ENCODE data around the gene SH2D7. TPM values are rescaled to one million over a fixed set of nuclear protein-coding genes. Genes with fewer than 3 reads are reported as not detected.

SH2D7 gene
- total RNA-seq, 1 donor from 2014 or later, result not detected

DNA sequence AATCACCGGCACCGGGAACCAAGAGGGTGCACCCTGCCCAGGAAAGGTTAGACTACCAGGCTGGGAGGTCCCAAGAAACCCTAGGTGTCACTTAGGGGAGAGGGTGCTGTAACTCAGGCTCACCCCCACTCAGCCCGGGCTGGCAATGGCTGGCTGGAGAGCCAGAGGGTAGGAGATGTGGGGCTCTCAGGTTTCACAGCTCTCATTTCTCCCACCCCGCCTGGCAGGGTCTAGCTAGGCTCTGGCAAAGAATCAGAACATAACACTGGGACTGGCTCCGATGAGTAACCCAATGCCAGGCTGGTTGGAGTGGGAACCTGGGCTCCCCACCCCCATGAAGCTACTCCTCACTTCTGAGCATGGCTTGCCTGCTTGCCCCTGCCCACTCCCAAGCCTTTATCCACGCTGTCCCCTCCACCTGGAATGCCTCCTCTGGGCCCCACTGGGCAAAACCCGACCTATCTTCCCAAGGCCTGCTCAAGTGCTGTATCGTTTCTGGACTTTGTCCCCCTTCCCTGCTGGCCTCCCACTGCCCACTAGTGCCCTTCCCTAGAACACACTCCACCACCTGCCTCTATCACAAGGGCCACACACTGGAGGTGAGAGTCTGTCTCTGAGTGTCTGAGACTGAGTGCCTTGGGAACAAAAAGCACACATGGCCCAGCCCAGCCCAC, 36.9 kb downstream of the SH2D7 start:
- TF ChIP-seq, protein P1, sequence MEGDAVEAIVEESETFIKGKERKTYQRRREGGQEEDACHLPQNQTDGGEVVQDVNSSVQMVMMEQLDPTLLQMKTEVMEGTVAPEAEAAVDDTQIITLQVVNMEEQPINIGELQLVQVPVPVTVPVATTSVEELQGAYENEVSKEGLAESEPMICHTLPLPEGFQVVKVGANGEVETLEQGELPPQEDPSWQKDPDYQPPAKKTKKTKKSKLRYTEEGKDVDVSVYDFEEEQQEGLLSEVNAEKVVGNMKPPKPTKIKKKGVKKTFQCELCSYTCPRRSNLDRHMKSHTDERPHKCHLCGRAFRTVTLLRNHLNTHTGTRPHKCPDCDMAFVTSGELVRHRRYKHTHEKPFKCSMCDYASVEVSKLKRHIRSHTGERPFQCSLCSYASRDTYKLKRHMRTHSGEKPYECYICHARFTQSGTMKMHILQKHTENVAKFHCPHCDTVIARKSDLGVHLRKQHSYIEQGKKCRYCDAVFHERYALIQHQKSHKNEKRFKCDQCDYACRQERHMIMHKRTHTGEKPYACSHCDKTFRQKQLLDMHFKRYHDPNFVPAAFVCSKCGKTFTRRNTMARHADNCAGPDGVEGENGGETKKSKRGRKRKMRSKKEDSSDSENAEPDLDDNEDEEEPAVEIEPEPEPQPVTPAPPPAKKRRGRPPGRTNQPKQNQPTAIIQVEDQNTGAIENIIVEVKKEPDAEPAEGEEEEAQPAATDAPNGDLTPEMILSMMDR (IDR thresholded peaks at IDR 0.05), result no peak
- Histone ChIP-seq H3K36me3 (no peaks in the 10 kb centered on the region), H3K4me1 (peaks cover 10% of the 10 kb centered on the region), H3K9me3 (no peaks in the 10 kb centered on the region), H3K27ac (no peak overlapping the region), H3K27me3 (ENCODE audit: low read depth) (no peaks in the 10 kb centered on the region), H3K4me3 (no peak overlapping the region)
- intact Hi-C loops (cut with DNase I), result no loop called here
- no peak for DNase-seq
- ATAC-seq, result no peak

DNA sequence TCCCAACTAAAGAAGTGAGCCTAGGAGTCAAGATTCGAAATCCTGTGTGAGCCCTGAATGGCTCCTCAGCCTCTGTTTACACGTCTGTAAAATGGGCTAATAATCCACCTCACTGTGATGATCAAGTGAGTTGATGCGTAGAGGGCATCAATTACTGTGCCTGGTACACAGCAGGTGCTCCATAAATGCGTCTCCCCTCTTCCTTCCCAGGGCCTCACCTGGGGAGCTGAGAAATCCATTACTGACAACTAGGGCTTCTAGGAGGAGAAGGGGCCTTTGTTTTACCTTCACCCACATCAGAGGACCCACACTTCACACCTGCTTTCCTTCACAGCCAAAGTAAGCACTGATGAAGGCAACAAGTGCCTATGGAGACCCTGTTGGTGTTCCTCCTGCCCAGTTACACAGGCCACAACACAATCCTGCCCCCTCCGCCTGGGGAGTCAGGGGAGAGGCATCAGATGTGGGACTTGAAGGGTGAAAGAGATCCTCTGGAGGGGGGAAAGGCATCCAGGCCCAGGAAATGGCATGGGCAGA, 37.5 kb downstream of the SH2D7 start:
- no peak for ATAC-seq

DNA sequence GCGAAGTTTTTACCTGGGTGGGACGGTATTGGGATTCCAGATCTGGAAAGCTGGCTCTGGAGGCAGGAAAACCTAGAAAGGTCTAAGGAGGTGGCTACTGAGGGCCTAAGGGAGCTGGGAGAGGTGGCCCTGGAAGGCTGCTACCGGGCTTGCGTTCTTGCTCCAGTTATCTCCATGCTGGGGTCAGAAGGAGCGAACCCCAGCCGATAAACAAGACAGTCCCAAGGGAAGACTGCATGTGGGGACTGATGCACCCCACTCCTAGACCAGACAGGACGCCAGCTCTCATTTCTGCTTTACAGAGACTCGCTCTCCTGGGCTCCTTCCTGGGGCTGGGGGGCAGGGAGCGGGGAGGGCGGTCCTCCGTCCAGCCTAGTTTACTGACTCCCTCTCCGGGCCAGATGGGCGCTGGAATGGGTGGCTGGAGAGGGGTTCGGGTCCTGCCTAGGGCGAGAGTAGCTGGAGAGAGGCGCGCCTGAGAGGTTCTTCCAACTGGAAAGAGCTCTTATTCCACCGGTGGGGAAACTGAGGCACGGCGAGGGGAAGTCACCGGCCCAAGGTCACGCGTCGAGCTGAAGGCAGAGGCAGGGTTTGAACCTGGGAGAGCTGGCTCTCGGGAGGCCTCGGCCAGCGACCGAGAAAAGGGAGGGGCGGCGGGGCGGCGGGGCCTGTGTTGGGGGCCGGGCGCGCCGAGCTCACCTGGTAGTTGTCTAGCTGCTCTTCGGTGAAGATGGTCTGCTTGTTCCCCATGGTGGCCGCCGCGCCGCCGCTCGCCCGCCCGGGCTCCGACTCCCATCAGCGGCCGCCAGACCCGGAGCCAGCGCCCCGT, 38.3 kb downstream of the SH2D7 start:
- Histone ChIP-seq H3K36me3 (no peaks in the 10 kb centered on the region), H3K27me3 (ENCODE audit: low read depth) (no peaks in the 10 kb centered on the region), H3K27ac (peak overlapping the region; percentile 85), H3K4me1 (peaks cover 10% of the 10 kb centered on the region), H3K4me3 (peak overlapping the region; percentile 74), H3K9me3 (no peaks in the 10 kb centered on the region)
- intact Hi-C loops (cut with DNase I), result no loop called here
- DNase-seq (peak; percentile 59), ATAC-seq (no peak)
- TF ChIP-seq, protein P1 (IDR thresholded peaks at IDR 0.05), result no peak

More for the DNA sequence above, 37.5 kb downstream of the SH2D7 start:
- H3K4me1 ChIP-seq, result peaks cover 10% of the 10 kb centered on the region
- H3K4me3 ChIP-seq, result no peak overlapping the region
- H3K36me3 ChIP-seq, result no peaks in the 10 kb centered on the region
- no peak overlapping the region for H3K27ac ChIP-seq
- no peak for DNase-seq
- TF ChIP-seq, protein P1 (IDR thresholded peaks at IDR 0.05), result no peak
- H3K9me3 ChIP-seq, result no peaks in the 10 kb centered on the region
- intact Hi-C loops (cut with DNase I), result no loop called here
- H3K27me3 ChIP-seq (ENCODE audit: low read depth), result no peaks in the 10 kb centered on the region

DNA sequence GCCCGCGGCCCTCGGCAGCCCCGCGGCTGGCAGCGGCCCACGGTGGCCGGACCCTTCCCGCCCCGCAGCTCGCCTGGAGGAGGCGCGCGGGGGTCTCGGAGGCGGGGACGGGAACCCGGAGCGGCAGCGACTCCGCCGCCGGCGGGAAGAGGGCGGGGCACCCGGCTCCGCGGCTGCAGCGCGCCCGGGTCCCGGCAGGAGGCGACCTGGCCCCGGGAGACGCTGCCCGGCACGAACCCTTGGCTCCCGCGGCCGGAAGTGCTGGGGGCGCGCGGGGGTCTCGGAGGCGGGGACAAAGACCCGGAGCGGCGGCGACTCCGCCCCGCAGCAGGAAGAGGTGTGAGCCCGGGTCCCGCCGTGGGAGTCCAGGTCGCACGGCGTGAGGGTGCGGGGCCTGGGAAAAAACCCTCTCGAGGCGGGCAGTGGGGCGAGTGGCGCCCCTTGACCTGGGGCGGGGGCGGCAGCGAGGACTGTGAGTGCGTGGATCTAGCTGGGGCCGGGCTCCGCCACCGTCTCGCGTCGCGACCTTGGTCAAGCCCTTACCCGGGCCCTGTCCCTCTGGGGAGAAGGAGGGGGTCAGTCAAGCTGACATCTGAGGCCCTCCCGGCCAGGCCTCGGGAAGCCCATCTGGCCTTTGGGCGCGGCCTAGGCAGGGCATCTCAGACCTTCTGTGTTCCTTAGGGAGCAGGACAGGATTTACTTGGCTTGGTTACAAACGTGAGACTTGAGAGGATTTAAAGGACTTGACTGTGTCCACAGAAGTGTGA, 39.1 kb downstream of the SH2D7 start, which contains the start of gene CIB2:
Gene CIB2, minus strand, starts transcription at position 151 of the 767 bp plus-strand sequence. CDS start 230 bp downstream, outside the sequence.
- TF ChIP-seq, protein P1 (IDR thresholded peaks at IDR 0.05), result peak; percentile 77
- ATAC-seq (peak; percentile 93 to 96), DNase-seq (peak; percentile 78)
- Histone ChIP-seq H3K4me1 (peaks cover 10% of the 10 kb centered on the region), H3K4me3 (peak within 1 kb of the TSS; percentile 74), H3K27me3 (ENCODE audit: low read depth) (no peaks in the 10 kb centered on the region), H3K27ac (peak within 1 kb of the TSS; percentile 85), H3K9me3 (no peaks in the 10 kb centered on the region), H3K36me3 (no peaks in the 10 kb centered on the region)
- intact Hi-C loops (cut with DNase I), result no loop called here

DNA sequence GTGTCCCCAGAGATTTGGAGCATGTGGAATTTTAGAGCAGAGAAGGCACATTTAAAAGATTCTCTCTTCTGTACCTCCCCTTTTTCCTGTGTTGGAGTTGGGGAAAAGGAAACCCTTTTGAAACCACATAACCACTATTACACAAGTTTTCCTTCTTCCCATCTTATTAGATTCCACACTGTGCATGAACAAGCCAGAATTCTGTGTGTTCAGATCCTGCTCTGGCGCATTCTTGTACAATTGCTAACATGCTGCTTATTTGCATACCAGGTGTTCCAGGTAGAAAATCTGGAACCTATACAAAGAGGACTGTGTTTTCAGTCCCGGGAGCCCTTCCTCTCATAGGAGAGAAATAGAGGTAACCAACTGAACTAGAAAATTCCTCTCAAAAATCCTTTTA, 41.4 kb downstream of the SH2D7 start:
- Histone ChIP-seq H3K36me3 (no peaks in the 10 kb centered on the region), H3K9me3 (no peaks in the 10 kb centered on the region), H3K4me1 (peaks cover 10% of the 10 kb centered on the region), H3K4me3 (no peak overlapping the region), H3K27me3 (ENCODE audit: low read depth) (no peaks in the 10 kb centered on the region), H3K27ac (no peak overlapping the region)
- intact Hi-C loops (cut with DNase I), result no loop called here
- ATAC-seq (no peak), DNase-seq (no peak)
- TF ChIP-seq, protein P1 (IDR thresholded peaks at IDR 0.05), result no peak

All from lower lobe of right lung (tissue), 2 donors.